CD8-positive, alpha-beta memory T cell (primary cell): ENCODE measurements around the gene ARMC7. TPM values are rescaled to one million over a fixed set of nuclear protein-coding genes. Genes with fewer than 3 reads are reported as not detected.
"Not testable (repeated sequence)": the region's sequence is repeated elsewhere in the genome, so short reads cannot be mapped to it uniquely, and the experiment has no call there.

ENCODE experiments used
- CTCF ChIA-PET: fragments of 350-600 bp; sonication (Branson Sonifier 250); formaldehyde crosslinking; loops from one replicate; lab custom pipeline; 2021; ENCODE audit warnings: antibody characterized with exemption; lab: Charles Lee
- POLR2A ChIA-PET: fragments of 350-600 bp; sonication (Branson Sonifier 250); formaldehyde crosslinking; loops from one replicate; lab custom pipeline; 2021; ENCODE audit warnings: antibody characterized with exemption; lab: Charles Lee
- DNase-seq, 5 donors: peaks; one replicate each; pipeline versions ENCODE4 v3.0.0 to v3.0.0-alpha.2; 2020 to 2022; ENCODE audit warnings: mixed read lengths in 1 of 5
- H3K27ac ChIP-seq: one replicate; pipeline ENCODE4 v1.7.0; 2013; ENCODE audit warnings: low read depth, mild to moderate bottlenecking, low read length, moderate library complexity
- H3K27me3 ChIP-seq: 2 replicates; pipeline ENCODE4 v1.7.0; 2013; ENCODE audit warnings: low read length, mild to moderate bottlenecking; ENCODE audit not compliant: insufficient read depth, poor library complexity, severe bottlenecking
- H3K36me3 ChIP-seq: 2 replicates; pipeline ENCODE4 v1.7.0; 2013; ENCODE audit warnings: mild to moderate bottlenecking, low read length, moderate library complexity; ENCODE audit not compliant: insufficient read depth
- H3K4me1 ChIP-seq: 2 replicates; pipeline ENCODE4 v1.7.0; 2013; ENCODE audit warnings: mild to moderate bottlenecking, low read length, moderate library complexity; ENCODE audit not compliant: insufficient read depth
- H3K4me3 ChIP-seq: 2 replicates; pipeline ENCODE4 v1.7.0; 2013; ENCODE audit warnings: mild to moderate bottlenecking, low read length
- H3K9me3 ChIP-seq: 2 replicates; pipeline ENCODE4 v1.7.0; 2013; ENCODE audit warnings: mild to moderate bottlenecking, low read length
- H3K27ac Mint-ChIP-seq, 8 donors: one replicate each; pipeline ENCODE4 v1.8.0; 2020 to 2021; ENCODE audit warnings: mixed read lengths in 8 of 8, mild to moderate bottlenecking in 6 of 8, inconsistent platforms in 3 of 8, moderate library complexity in 3 of 8
- H3K27me3 Mint-ChIP-seq, 2 donors: one replicate each; pipeline ENCODE4 v1.8.0; 2020 to 2021; ENCODE audit warnings: mixed read lengths in 2 of 2, mild to moderate bottlenecking in 1 of 2, moderate library complexity in 1 of 2
- H3K36me3 Mint-ChIP-seq, 3 donors: one replicate each; pipeline ENCODE4 v1.8.0; 2020 to 2021; ENCODE audit warnings: mixed read lengths in 3 of 3, inconsistent platforms in 1 of 3, mild to moderate bottlenecking in 1 of 3
- H3K4me1 Mint-ChIP-seq, 3 donors: one replicate each; pipeline ENCODE4 v1.8.0; 2020 to 2021; ENCODE audit warnings: mixed read lengths in 3 of 3, inconsistent platforms in 1 of 3, mild to moderate bottlenecking in 1 of 3
- H3K4me3 Mint-ChIP-seq, 7 donors: one replicate each; pipeline ENCODE4 v1.8.0; 2020 to 2021; ENCODE audit warnings: mixed read lengths in 7 of 7, mild to moderate bottlenecking in 6 of 7, moderate library complexity in 4 of 7, inconsistent platforms in 2 of 7
- H3K9me3 Mint-ChIP-seq, 5 donors: one replicate each; pipeline ENCODE4 v1.8.0; 2020 to 2022; ENCODE audit warnings: mixed read lengths in 5 of 5, mild to moderate bottlenecking in 3 of 5, moderate library complexity in 2 of 5, inconsistent platforms in 1 of 5
- polyA plus RNA-seq: library from polyadenylated mRNA; unstranded; fragments of 300-500 nt; fragmentation: Illumina TruSeq; gene quantifications from one replicate; pipeline ENCODE4 v1.2.3, GENCODE V29; 2021
- total RNA-seq, 2 experiments: library from RNA; stranded (reverse); gene quantifications; one replicate each; pipeline ENCODE4 v1.2.3, GENCODE V29; 2021

The ARMC7 gene
- total and polyA plus RNA-seq, 3 experiments from 2014 or later: 4.0 to 15.9 (median 15.2) TPM

DNA sequence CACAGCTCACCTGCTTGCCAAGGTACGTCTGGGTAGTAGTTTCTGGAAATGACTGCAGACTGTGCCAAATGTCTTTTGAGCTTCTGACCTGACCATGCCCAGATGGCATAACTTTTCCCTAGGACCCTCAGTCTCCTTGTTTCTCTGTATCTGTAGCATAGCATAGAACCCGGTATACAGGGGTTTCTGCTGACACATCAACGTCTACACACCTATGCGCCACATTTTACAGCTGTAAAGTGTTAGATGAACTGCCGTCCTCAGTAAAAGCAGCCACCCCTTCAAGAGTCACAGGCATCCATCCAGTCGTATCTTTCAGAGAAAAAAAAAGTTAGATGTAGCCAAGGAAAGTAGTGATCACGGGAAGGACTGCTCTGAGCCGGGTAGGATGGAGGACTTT is 45.3 kb upstream of the ARMC7 start:
- H3K27ac ChIP-seq: no peak overlapping the region
- ChIA-PET POLR2A (no interaction called here), CTCF (interaction anchor here (1.6 kb wide), 1 partner anchor 106 kb away, joined by 3 read pairs; no protein-coding TSS in a partner anchor)
- H3K4me1 Mint-ChIP-seq: peaks cover 12 to 16% (median 12%) of the 10 kb centered on the region in 3 donors
- peak overlapping the region in 1 of 8 donors; percentile 65 for H3K27ac Mint-ChIP-seq
- H3K27me3 ChIP-seq: no peaks in the 10 kb centered on the region
- DNase-seq: no peak
- peaks cover 37% of the 10 kb centered on the region for H3K36me3 ChIP-seq
- no peaks in the 10 kb centered on the region for H3K9me3 ChIP-seq
- H3K36me3 Mint-ChIP-seq: peaks cover 0 to 54% (median 20%) of the 10 kb centered on the region in 3 donors
- H3K4me3 Mint-ChIP-seq: no peak overlapping the region
- no peak overlapping the region for H3K4me3 ChIP-seq
- peaks cover 13% of the 10 kb centered on the region for H3K4me1 ChIP-seq
- H3K27me3 Mint-ChIP-seq: no peaks in the 10 kb centered on the region
- no peaks in the 10 kb centered on the region for H3K9me3 Mint-ChIP-seq

DNA sequence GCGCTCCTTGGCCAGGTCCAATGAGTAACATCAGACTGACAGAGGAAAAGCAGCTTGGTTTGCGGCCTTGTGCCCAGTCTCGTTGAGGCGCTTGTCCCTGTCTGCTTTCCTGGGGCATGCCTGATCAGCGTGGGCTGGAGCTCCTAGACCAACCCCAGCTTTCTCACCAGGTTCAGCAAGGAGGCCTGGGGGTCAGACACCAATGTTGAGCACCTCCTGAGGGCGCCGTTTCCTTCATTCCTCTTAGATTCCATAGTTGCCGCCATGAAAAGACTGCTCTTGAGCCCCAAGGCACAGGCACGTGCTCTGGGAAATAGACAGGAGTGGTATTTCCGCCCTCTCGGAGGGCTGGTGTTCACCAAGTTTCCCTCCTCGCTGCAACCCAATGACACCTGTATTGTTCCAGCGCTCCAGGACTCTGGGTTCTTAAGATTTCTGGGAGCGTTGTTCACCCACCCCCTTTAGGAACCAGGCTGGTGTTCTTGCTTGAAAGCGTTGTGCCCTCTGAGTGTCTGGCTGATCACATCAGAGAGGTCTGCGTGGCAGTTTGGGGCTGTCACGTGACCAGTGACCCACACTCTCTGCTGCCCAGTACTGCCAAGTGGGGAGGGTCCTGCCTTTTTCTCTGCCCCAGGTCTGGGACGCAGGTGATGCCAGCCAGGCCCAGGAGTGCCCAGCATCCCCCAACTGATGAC is 44.8 kb upstream of the ARMC7 start:
- H3K4me3 Mint-ChIP-seq: no peak overlapping the region
- Histone ChIP-seq H3K4me1 (peaks cover 9% of the 10 kb centered on the region), H3K27me3 (no peaks in the 10 kb centered on the region), H3K36me3 (peaks cover 31% of the 10 kb centered on the region), H3K4me3 (no peak overlapping the region), H3K9me3 (no peaks in the 10 kb centered on the region), H3K27ac (no peak overlapping the region)
- H3K36me3 Mint-ChIP-seq: peaks cover 0 to 48% (median 14%) of the 10 kb centered on the region in 3 donors
- no peaks in the 10 kb centered on the region for H3K9me3 Mint-ChIP-seq
- H3K27me3 Mint-ChIP-seq: no peaks in the 10 kb centered on the region
- CTCF ChIA-PET: no interaction called here
- POLR2A ChIA-PET: no interaction called here
- H3K27ac Mint-ChIP-seq: no peak overlapping the region
- DNase-seq: no peak
- peaks cover 12 to 16% (median 12%) of the 10 kb centered on the region in 3 donors for H3K4me1 Mint-ChIP-seq

DNA sequence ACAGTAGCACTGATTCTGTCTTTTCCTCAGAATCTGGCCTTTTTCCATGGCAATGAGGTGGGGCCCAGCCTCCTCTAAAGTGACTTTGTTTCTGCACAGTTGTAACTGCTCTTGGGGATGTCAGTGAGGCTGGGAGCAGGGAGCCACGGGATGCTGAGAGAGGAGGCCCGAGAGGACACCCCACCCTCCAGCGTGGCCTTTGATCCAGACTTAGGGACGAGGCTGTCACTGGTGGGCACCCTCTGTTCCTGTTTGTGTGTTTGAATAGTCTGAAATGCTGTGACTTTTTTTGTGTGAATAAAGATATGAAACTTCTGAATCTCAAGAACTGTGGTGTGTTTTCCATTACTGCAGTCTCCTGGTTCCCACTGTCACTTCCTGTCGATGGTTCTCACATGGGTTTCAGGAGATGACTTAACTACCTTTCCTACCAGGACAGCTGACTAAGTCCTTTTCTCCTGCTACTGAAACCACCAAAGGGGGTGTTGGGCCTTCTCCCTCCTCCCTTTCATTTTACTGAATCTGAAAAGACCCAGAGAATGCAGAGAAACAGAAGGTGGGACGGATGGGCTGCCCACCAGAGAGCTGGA is 44.1 kb upstream of the ARMC7 start:
- Mint-ChIP-seq H3K4me3 (no peak overlapping the region), H3K4me1 (peaks cover 12 to 16% (median 12%) of the 10 kb centered on the region in 3 donors), H3K9me3 (no peaks in the 10 kb centered on the region), H3K27me3 (no peaks in the 10 kb centered on the region), H3K36me3 (peaks cover 0 to 44% (median 12%) of the 10 kb centered on the region in 3 donors), H3K27ac (peak overlapping the region in 2 of 8 donors; percentile 54 to 58)
- no peaks in the 10 kb centered on the region for H3K27me3 ChIP-seq
- ChIA-PET POLR2A (no interaction called here), CTCF (no interaction called here)
- H3K4me3 ChIP-seq: no peak overlapping the region
- H3K36me3 ChIP-seq: peaks cover 28% of the 10 kb centered on the region
- H3K9me3 ChIP-seq: no peaks in the 10 kb centered on the region
- DNase-seq: no peak
- H3K4me1 ChIP-seq: peaks cover 9% of the 10 kb centered on the region
- H3K27ac ChIP-seq: no peak overlapping the region

DNA sequence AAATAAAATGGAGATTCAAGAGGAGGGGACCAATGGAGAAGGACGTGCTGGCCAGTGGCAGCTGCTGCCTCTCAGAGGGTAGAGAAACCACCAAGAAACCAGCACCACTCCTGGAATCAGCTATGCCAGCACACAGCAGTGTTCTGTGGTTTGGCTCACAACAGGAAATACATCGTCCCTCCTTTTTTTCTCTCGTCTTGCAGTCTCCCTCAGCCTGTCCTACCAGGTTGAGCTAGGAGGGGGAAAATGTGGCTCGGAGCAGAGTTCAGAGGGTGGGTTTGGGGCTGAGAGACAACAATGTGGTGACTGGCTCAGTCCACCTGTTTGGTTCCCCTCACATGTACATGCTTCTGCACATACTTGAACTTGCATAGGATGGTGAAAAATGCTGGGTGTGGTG is 41.9 kb upstream of the ARMC7 start:
- POLR2A ChIA-PET: no interaction called here
- Mint-ChIP-seq H3K36me3 (peaks cover 0 to 22% (median 9%) of the 10 kb centered on the region in 3 donors), H3K27me3 (no peaks in the 10 kb centered on the region), H3K9me3 (no peaks in the 10 kb centered on the region), H3K4me3 (peak overlapping the region in 2 of 7 donors; percentile 19 to 33), H3K4me1 (peaks cover 12 to 16% (median 12%) of the 10 kb centered on the region in 3 donors), H3K27ac (peak overlapping the region in 4 of 8 donors; percentile 52 to 75 (median 60))
- H3K9me3 ChIP-seq: no peaks in the 10 kb centered on the region
- CTCF ChIA-PET: interaction anchor here (0.9 to 2.1 kb wide), 4 partner anchors 8 to 55 kb away, joined by 3 to 8 read pairs (median 4); partner anchors contain the start of genes MRPL58 and SLC16A5
- peak overlapping the region; percentile 34 for H3K4me3 ChIP-seq
- peaks cover 9% of the 10 kb centered on the region for H3K4me1 ChIP-seq
- DNase-seq: peak in 1 of 5 donors; percentile 28
- no peak overlapping the region for H3K27ac ChIP-seq
- H3K27me3 ChIP-seq: no peaks in the 10 kb centered on the region
- peaks cover 22% of the 10 kb centered on the region for H3K36me3 ChIP-seq

DNA sequence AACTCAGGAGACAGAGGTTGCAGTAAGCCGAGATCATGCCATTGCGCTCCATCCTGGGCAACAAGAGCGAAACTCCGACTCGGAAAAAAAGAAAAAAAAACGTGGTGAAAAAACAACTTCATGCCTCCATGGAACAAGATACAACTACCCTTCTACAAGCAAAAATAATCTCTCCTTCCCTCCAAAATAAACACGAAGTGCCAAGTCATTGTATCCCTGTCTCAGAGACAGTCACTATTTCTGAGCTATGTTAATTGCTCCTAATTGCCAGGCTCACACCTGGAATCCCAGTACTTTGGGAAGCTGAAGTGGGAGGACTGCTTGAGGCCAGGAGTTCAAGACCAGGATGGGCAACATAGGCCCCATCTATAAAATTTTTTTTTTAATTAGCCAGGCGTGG is 41.0 kb upstream of the ARMC7 start:
- Histone ChIP-seq H3K27ac (no peak overlapping the region), H3K36me3 (peaks cover 13% of the 10 kb centered on the region), H3K27me3 (no peaks in the 10 kb centered on the region), H3K4me1 (peaks cover 9% of the 10 kb centered on the region), H3K9me3 (no peaks in the 10 kb centered on the region), H3K4me3 (no peak overlapping the region)
- H3K9me3 Mint-ChIP-seq: no peaks in the 10 kb centered on the region
- ChIA-PET POLR2A (no interaction called here), CTCF (interaction anchor here (1.2 to 2.1 kb wide), 3 partner anchors 9 to 46 kb away, joined by 3 to 8 read pairs (median 7); partner anchors contain the start of gene SLC16A5)
- peaks cover 12 to 16% (median 12%) of the 10 kb centered on the region in 3 donors for H3K4me1 Mint-ChIP-seq
- no peak for DNase-seq
- H3K36me3 Mint-ChIP-seq: peaks cover 0 to 13% (median 9%) of the 10 kb centered on the region in 3 donors
- peak overlapping the region in 1 of 7 donors; percentile 37 for H3K4me3 Mint-ChIP-seq
- H3K27ac Mint-ChIP-seq: peak overlapping the region in 3 of 8 donors; percentile 8 to 70 (median 45)
- H3K27me3 Mint-ChIP-seq: no peaks in the 10 kb centered on the region

DNA sequence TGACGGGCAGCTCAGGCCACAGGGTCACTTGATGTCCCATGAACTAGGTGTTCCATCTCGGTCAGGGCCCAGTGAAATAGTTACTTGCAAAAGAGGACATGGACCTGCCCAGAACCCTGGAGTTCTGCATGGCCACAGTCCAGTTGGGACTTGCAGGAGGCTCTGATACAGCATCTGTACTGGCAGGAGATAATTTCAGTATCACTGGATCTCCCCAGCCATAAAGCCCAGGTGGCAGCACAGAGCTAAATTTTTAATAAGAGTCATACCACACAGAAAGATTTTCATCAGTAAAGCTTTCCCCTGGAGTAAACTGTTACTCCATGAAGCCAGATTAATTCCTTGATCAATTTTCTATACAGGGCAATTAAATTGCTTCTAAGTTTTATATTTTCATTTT is 40.0 kb upstream of the ARMC7 start:
- Histone ChIP-seq H3K9me3 (no peaks in the 10 kb centered on the region), H3K27me3 (no peaks in the 10 kb centered on the region), H3K4me1 (peaks cover 9% of the 10 kb centered on the region), H3K27ac (no peak overlapping the region), H3K4me3 (no peak overlapping the region), H3K36me3 (peaks cover 2% of the 10 kb centered on the region)
- DNase-seq: no peak
- ChIA-PET CTCF (interaction anchor here (0.7 to 2.1 kb wide), 3 partner anchors 10 to 45 kb away, joined by 4 to 8 read pairs (median 7); no protein-coding TSS in a partner anchor), POLR2A (no interaction called here)
- Mint-ChIP-seq H3K4me3 (no peak overlapping the region), H3K9me3 (no peaks in the 10 kb centered on the region), H3K27me3 (no peaks in the 10 kb centered on the region), H3K4me1 (peaks cover 12 to 16% (median 12%) of the 10 kb centered on the region in 3 donors), H3K27ac (peak overlapping the region in 2 of 8 donors; percentile 15 to 57), H3K36me3 (peaks cover 0 to 3% (median 0%) of the 10 kb centered on the region in 3 donors)

DNA sequence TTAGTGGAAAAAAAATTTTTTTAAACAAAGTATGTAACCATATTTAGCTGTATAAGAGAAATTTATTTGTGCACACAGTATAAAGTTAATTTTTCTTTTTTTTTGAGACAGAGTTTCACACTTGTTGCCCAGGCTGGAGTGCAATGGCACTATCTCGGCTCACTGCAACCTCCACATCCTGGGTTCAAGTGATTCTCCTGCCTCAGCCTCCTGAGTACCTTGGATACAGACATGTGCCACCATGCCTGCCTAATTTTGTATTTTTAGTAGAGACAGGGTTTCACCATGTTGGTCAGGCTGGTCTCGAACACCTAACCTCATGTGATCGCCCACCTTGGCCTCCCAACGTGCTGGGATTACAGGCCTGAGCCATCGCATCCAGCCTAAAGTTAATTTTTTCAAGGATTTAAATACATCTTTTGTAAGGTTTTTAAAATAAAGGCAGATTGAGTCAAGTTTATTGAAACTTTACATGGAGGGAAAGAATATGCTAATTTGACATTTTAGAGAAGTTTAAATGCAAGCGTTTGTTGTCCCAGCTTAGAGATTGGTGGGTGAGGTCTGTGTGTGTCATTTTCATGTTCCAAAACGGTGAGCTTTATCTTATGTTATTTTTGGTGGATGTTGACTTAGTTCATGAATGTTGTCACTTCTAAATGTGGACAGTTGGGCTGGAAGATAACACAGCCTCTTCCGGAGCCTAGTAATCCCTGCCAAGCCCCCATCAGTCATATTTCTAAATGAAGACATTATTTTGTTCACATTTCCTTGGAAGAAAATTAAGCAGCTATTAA is 38.1 kb upstream of the ARMC7 start:
- H3K27me3 Mint-ChIP-seq, DNase-seq, H3K36me3 Mint-ChIP-seq, H3K4me3 ChIP-seq, H3K4me1 ChIP-seq, H3K27ac Mint-ChIP-seq, H3K9me3 Mint-ChIP-seq, H3K36me3 ChIP-seq, H3K4me3 Mint-ChIP-seq, H3K27me3 ChIP-seq, H3K9me3 ChIP-seq: not testable (repeated sequence)
- H3K27ac ChIP-seq: peak overlapping the region; percentile 29
- ChIA-PET CTCF (interaction anchor here (0.9 to 2.3 kb wide), 3 partner anchors 42 to 57 kb away, joined by 3 to 6 read pairs (median 3); no protein-coding TSS in a partner anchor), POLR2A (interaction anchor here (0.6 kb wide), 1 partner anchor 8 kb away, joined by 4 read pairs; no protein-coding TSS in a partner anchor)
- peaks cover 7 to 11% (median 8%) of the 10 kb centered on the region in 3 donors for H3K4me1 Mint-ChIP-seq
